ENCODE results near the gene NR3C2.

The NR3C2 gene

GRCh38 chr4:148101790-148102189 lies 340.4 kb downstream of the NR3C2 start:
- no peaks in the 10 kb centered on the region for H3K9me2 ChIP-seq (replicated peaks; ENCODE audit: insufficient read depth, low read length)
- no peak overlapping the region for H2AFZ ChIP-seq (ENCODE audit: low read length)
- no peak overlapping the region for H3K9ac ChIP-seq (ENCODE audit: low read length)
- H3K4me2 ChIP-seq (ENCODE audit: low read depth, low read length), result no peak overlapping the region
- no peaks in the 10 kb centered on the region for H3F3A ChIP-seq (ENCODE audit: insufficient read depth, low read length)
- H3K27ac ChIP-seq (ENCODE audit: low read length), result no peak overlapping the region
- H3K36me3 ChIP-seq (replicated peaks; ENCODE audit: insufficient read depth, low read length), result no peaks in the 10 kb centered on the region
- H3K4me3 ChIP-seq (ENCODE audit: low read length), result no peak overlapping the region
- no peaks in the 10 kb centered on the region for H3K79me2 ChIP-seq (ENCODE audit: low read length)
- no peaks in the 10 kb centered on the region for H3K4me1 ChIP-seq (ENCODE audit: low read length)
- no peak for TF ChIP-seq EZH2 (optimal IDR thresholded peaks at IDR 0.05; ENCODE audit: low read depth, low read length)
- TF ChIP-seq EZH2phosphoT487 (IDR thresholded peaks at IDR 0.05; ENCODE audit: low read length), result no peak
- no peak for TF ChIP-seq CTCF (IDR thresholded peaks at IDR 0.05; ENCODE audit: low read length)
- DNase-seq, result no peak
- no peaks in the 10 kb centered on the region for H3K9me3 ChIP-seq (replicated peaks; ENCODE audit: insufficient read depth, low read length)
- no peaks in the 10 kb centered on the region for H4K20me1 ChIP-seq (ENCODE audit: insufficient read depth, low read length)
- H3K27me3 ChIP-seq (replicated peaks; ENCODE audit: insufficient read depth, low read length), result no peaks in the 10 kb centered on the region

GRCh38 chr4:148101235-148101634 lies 341.0 kb downstream of the NR3C2 start:
- Histone ChIP-seq H3K4me2 (ENCODE audit: low read depth, low read length) (no peak overlapping the region), H3K4me1 (ENCODE audit: low read length) (no peaks in the 10 kb centered on the region), H3K36me3 (replicated peaks; ENCODE audit: insufficient read depth, low read length) (no peaks in the 10 kb centered on the region), H3K79me2 (ENCODE audit: low read length) (no peaks in the 10 kb centered on the region), H4K20me1 (ENCODE audit: insufficient read depth, low read length) (no peaks in the 10 kb centered on the region), H3K27ac (ENCODE audit: low read length) (no peak overlapping the region), H3K9me2 (replicated peaks; ENCODE audit: insufficient read depth, low read length) (no peaks in the 10 kb centered on the region), H3K4me3 (ENCODE audit: low read length) (no peak overlapping the region), H3K9ac (ENCODE audit: low read length) (no peak overlapping the region), H3K9me3 (replicated peaks; ENCODE audit: insufficient read depth, low read length) (no peaks in the 10 kb centered on the region), H2AFZ (ENCODE audit: low read length) (no peak overlapping the region), H3K27me3 (replicated peaks; ENCODE audit: insufficient read depth, low read length) (no peaks in the 10 kb centered on the region), H3F3A (ENCODE audit: insufficient read depth, low read length) (no peaks in the 10 kb centered on the region)
- TF ChIP-seq EZH2phosphoT487 (IDR thresholded peaks at IDR 0.05; ENCODE audit: low read length) (no peak), CTCF (IDR thresholded peaks at IDR 0.05; ENCODE audit: low read length) (no peak), EZH2 (optimal IDR thresholded peaks at IDR 0.05; ENCODE audit: low read depth, low read length) (no peak)
- no peak for DNase-seq

- Histone ChIP-seq H2AFZ (ENCODE audit: low read length) (no peak overlapping the region), H3K9ac (ENCODE audit: low read length) (no peak overlapping the region), H3K4me2 (ENCODE audit: low read depth, low read length) (no peak overlapping the region), H3K27me3 (replicated peaks; ENCODE audit: insufficient read depth, low read length) (no peaks in the 10 kb centered on the region), H3F3A (ENCODE audit: insufficient read depth, low read length) (no peaks in the 10 kb centered on the region), H3K4me3 (ENCODE audit: low read length) (no peak overlapping the region), H3K9me2 (replicated peaks; ENCODE audit: insufficient read depth, low read length) (no peaks in the 10 kb centered on the region), H3K9me3 (replicated peaks; ENCODE audit: insufficient read depth, low read length) (no peaks in the 10 kb centered on the region), H3K79me2 (ENCODE audit: low read length) (no peaks in the 10 kb centered on the region), H3K36me3 (replicated peaks; ENCODE audit: insufficient read depth, low read length) (no peaks in the 10 kb centered on the region), H3K4me1 (ENCODE audit: low read length) (no peaks in the 10 kb centered on the region), H3K27ac (ENCODE audit: low read length) (no peak overlapping the region), H4K20me1 (ENCODE audit: insufficient read depth, low read length) (no peaks in the 10 kb centered on the region)
- no peak for DNase-seq
- TF ChIP-seq EZH2phosphoT487 (IDR thresholded peaks at IDR 0.05; ENCODE audit: low read length) (no peak), EZH2 (optimal IDR thresholded peaks at IDR 0.05; ENCODE audit: low read depth, low read length) (no peak), CTCF (IDR thresholded peaks at IDR 0.05; ENCODE audit: low read length) (no peak)
Observed at GRCh38 chr4:148097801-148098200, 344.4 kb downstream of the NR3C2 start.
